8988T (cell line): ENCODE results near the gene TOPORS.
"Not testable (repeated sequence)": the region's sequence is repeated elsewhere in the genome, so short reads cannot be mapped to it uniquely, and the experiment has no call there.

Experiments
- DNase-seq: peaks from one replicate; pipeline ENCODE4 v3.0.0; 2011

The TOPORS gene

GRCh38 chr9:32558408-32558934 lies 6.1 kb upstream of the TOPORS start:
- no peak for DNase-seq

GRCh38 chr9:32554591-32554990 lies 2.2 kb upstream of the TOPORS start:
- no peak for DNase-seq

GRCh38 chr9:32554107-32554506 lies 1.7 kb upstream of the TOPORS start:
- DNase-seq = no peak

GRCh38 chr9:32551276-32552051 lies 922 bp downstream of the TOPORS start:
- DNase-seq = no peak

DNA sequence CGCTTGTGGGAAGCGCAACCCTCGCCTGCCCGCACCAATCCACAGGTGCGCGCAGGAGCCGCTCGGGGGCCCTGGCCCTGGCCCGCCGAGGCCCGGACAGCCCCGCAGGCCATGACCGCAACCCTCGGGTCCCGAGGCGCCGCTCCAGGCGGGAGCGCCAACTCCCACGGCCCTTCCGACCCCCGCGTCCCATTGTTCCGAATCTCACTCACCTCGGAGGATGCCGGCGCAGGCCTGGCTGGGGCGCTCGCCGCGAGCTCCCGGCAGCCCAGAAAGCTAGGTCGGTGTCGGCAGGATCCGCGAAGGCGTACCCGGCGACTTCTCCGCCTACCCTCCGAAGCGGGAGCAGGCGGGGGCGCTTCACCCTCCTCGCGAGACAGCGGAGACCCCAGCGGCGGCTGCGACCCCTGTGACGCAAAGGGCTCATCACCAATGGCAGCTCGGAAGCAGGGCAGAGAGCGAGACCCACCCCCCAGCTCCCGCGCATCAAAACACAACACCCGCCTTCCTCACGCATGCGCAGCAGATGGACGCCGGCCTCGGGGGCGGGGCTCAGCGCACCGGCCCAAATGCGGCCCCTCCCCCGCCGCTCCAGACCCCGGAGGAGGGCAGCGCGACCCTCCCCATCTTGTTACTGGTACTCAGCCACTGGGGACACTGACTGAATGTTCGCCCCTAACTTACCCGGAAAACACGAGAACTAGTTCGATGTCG lies 1.7 kb downstream of the TOPORS start:
- peak; percentile 89 for DNase-seq

DNA sequence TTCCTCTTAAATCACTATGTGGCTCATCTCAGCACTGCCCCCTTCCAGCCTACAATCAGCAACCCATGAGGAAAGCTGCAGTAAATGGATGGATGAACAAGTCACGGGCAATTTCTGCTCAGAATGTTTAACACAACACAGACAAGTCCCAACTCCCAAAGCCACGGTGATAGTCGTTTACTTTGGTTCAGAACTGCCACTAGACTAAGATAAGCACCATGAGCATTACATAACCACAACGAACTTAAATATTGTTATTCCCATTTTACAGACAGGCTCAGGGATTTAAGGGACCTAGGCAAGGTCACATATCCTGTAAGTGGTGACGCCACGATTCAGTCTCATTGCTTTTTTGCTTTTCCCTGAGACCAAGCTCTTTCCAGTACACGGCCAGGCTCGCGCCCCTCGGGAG lies 2.2 kb downstream of the TOPORS start:
- DNase-seq = no peak

DNA sequence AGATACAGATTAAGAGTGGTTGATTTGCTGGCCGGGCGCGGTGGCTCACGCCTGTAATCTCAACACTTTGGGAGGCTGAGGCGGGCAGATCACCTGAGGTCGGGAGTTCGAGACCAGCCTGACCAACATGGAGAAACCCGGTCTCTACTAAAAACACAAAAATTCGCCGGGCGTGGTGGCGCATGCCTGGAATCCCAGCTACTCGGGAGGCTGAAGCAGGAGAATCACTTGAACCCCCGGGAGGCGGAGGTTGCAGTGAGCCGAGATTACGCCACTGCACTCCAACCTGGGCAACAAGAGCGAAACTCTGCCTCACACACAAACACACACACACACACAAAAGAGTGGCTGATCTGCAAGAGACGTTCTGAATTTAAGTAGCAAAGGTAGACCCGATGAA lies 4.2 kb downstream of the TOPORS start:
- not testable (repeated sequence) for DNase-seq

DNA sequence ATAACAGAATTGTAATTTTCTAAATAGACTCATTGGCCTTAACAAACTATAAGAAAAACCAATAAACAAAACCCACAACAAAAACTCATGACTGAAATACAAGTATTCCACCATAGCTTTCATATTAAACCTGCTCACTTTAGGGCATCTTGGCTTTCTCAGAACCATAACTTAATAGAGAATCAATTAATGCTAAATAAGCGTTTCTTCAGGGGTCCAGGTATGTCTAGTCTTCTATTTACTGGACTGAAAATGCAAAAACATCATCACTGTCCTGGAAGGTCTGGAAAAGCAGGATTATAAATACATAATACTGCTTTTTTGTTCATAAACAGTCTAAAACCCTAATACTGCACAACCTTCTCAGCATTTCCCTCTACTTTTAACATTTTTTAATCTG lies 6.5 kb downstream of the TOPORS start:
- DNase-seq = no peak

GRCh38 chr9:32543047-32543446 lies 9.3 kb downstream of the TOPORS start:
- no peak for DNase-seq

- DNase-seq = no peak
Measured at GRCh38 chr9:32533816-32534215, 18.6 kb downstream of the TOPORS start.

DNA sequence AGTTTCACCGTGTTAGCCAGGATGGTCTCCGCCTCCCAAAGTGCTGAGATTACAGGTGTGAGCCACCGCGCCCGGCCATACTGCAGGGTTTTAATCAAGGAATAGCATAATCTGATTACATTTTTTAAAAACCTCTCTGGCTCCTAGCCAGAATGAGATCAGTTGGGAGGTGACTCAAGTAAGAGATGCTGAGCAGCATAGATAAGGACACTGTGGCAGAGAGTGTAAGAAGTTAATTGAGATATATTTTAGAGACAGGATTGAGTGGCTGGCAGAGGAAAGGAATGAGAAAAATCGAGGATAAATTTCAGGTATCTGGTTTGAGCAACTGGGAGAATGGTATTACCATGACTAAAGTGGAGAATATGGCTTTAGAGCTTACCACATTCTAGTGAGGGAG lies 19.1 kb downstream of the TOPORS start:
- no peak for DNase-seq

DNA sequence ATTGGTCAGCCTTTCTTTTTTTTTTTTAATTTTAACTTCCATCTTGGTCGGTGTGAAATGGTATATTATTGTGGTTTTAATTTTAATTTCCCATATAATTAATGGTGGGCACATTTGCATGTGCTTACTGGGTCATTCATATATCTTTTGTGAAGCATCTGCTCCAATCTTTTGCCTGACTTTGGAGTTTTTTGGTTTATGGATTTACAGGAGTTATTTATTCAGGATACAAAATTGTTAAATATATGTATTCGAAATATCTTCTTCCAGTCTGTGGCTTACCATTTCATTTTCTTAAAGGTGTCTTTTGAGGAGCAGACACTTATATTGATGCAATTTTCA lies 25.7 kb downstream of the TOPORS start:
- DNase-seq = no peak

DNA sequence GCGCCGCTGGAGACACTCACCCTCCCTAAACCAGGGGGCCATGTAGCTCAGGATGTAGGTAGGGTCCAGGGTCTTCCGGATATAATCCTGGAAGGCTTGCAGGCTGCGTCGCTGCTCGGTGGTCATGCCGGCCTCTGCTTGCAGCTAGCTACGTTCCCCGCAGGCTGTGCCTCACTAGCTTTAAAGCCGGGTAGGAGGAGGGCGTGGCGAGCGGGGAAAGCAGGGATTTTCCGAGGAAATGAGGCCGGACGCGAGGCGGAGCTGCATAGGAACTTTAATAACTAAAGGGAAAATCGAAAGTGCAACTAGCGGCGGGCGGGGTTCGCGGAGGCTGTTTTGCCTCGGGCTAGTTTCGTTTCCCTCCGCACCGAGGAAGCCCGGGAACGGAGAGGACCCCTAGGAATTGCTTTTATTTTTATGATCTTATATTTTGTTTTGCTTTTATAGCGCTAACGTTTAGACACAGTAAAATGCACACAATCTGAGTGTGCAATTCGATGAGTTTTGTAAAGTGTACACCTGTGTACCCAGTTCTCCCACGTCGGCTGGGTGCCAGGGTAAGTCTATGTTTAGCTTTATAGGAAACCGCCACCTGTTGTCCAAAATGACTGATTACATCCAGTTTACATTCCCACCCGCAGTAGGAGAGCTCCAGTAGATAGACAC lies 26.2 kb downstream of the TOPORS start, which contains the start of gene RIGI:
Gene RIGI (minus strand): TSS at position 156 of the 666 bp plus-strand sequence. CDS start 30 bp downstream, at position 126.
- DNase-seq = no peak

DNA sequence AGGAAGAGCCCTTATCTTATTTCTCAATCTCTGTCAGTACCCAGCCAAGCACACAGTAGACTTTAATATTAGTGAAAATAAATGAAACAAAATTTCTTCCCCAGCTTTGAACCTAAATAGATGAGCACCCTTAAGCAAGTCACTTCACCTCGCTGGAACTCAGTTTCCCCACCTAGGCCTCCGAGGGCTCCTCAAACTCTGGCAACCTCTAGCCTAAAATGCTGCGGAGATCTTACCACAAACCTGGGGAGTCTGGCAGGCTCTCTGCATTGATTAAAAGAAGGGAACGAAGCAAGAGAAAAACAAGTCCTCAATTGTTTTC lies 26.7 kb downstream of the TOPORS start:
- DNase-seq = no peak

GRCh38 chr9:32524892-32525708 lies 27.3 kb downstream of the TOPORS start:
- no peak for DNase-seq

GRCh38 chr9:32524558-32524891 lies 27.9 kb downstream of the TOPORS start:
- not testable (repeated sequence) for DNase-seq

DNA sequence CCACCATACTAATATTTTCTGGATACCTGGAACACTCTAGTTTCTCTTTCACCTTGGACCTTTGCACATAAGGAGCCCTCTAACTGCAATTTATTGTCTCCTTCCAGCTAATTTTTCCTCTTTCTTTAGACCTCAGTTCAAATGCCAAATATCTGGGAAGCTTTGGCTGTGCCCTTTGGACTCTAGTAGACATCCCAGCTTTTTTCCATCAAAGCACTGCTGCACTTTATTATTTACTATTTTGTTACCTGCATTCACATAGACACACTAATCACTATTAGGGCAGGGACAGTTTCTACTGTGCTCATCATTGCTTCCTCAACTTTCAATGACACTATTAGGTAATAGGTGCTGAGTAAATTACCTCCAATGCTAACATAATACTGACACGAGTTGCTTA lies 28.5 kb downstream of the TOPORS start:
- no peak for DNase-seq

- no peak for DNase-seq
Measured at GRCh38 chr9:32518276-32518675, 34.1 kb downstream of the TOPORS start.

- DNase-seq = no peak
Measured at GRCh38 chr9:32516241-32516640, 36.1 kb downstream of the TOPORS start.

- DNase-seq = no peak
Measured at GRCh38 chr9:32508728-32509127, 43.7 kb downstream of the TOPORS start.

- no peak for DNase-seq
Measured at GRCh38 chr9:32503008-32503407, 49.4 kb downstream of the TOPORS start.

- DNase-seq = no peak
Measured at GRCh38 chr9:32502464-32502863, 49.9 kb downstream of the TOPORS start.

DNA sequence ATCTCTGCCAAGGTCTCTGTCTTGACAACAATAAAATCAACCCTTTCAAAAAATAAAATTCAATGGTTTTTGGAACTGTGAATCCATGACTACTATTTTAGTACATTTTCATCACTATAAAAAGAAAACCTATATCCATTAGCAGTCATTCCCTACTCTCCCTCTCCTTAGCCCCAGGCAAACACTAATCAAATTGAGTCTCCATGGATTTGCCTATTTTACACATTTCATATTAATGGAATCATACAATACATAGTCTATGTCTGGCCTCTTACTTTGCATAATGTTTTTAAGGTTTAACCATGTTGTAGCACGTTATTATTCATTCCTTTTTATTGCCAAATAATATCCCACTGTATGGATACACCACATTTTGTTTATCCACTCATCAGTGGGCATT lies 50.5 kb downstream of the TOPORS start:
- no peak for DNase-seq
